NCI-H69 (cell line): ENCODE results near the gene CIART.
"Not testable (repeated sequence)": the region's sequence is repeated elsewhere in the genome, so short reads cannot be mapped to it uniquely, and the experiment has no call there.

Experiments used
- DNase-seq: peaks from one replicate; lab custom pipeline; 2025; lab: John Stamatoyannopoulos, UW

CIART gene

GRCh38 chr1:150281758-150282557 is at the start of gene CIART:
Gene CIART, plus strand, starts transcription at chr1:150282554. Its CDS starts 714 bp downstream, at chr1:150283268.
- peak; percentile 100 for DNase-seq

GRCh38 chr1:150232921-150233320 is 49.4 kb upstream of the CIART start:
- not testable (repeated sequence) for DNase-seq

GRCh38 chr1:150233359-150234308 is 48.7 kb upstream of the CIART start:
- DNase-seq: no peak

GRCh38 chr1:150234309-150234565 is 48.1 kb upstream of the CIART start:
- no peak for DNase-seq

- peak; percentile 80 for DNase-seq
Observed at GRCh38 chr1:150234566-150235293, 47.6 kb upstream of the CIART start.

GRCh38 chr1:150235294-150235851 is 47.0 kb upstream of the CIART start:
- peak; percentile 60 for DNase-seq

GRCh38 chr1:150235852-150236613 is 46.3 kb upstream of the CIART start, which contains the start of gene ANP32E:
Gene ANP32E, minus strand, starts transcription at chr1:150236112. Its CDS starts 326 bp downstream, at chr1:150235786.
- peak; percentile 100 for DNase-seq

GRCh38 chr1:150236614-150237100 is 45.7 kb upstream of the CIART start:
- DNase-seq: no peak

GRCh38 chr1:150237176-150237575 is 45.2 kb upstream of the CIART start:
- DNase-seq: not testable (repeated sequence)

GRCh38 chr1:150237746-150238145 is 44.6 kb upstream of the CIART start:
- no peak for DNase-seq

GRCh38 chr1:150243003-150243402 is 39.4 kb upstream of the CIART start:
- no peak for DNase-seq

- no peak for DNase-seq
Observed at GRCh38 chr1:150249936-150250335, 32.4 kb upstream of the CIART start.

GRCh38 chr1:150256198-150256553 is 26.2 kb upstream of the CIART start:
- peak; percentile 73 for DNase-seq

GRCh38 chr1:150256554-150257341 is 25.6 kb upstream of the CIART start:
- DNase-seq: peak; percentile 88

- DNase-seq: peak; percentile 78
Observed at GRCh38 chr1:150257624-150258585, 24.4 kb upstream of the CIART start, which contains the start of gene CA14. Gene CA14, plus strand, starts transcription at chr1:150257774. Its CDS starts 355 bp downstream, at chr1:150258129.

- peak; percentile 36 for DNase-seq
Observed at GRCh38 chr1:150259217-150259616, 23.1 kb upstream of the CIART start.

- DNase-seq: peak; percentile 94
Observed at GRCh38 chr1:150259758-150260669, 22.3 kb upstream of the CIART start.

GRCh38 chr1:150261367-150261766 is 21.0 kb upstream of the CIART start:
- DNase-seq: no peak
